Measurements from ENCODE around the gene INPP4A. TPM values are rescaled to one million over a fixed set of nuclear protein-coding genes. Genes with fewer than 3 reads are reported as not detected.

INPP4A gene
- total and polyA plus RNA-seq, 2 donors (not counting 3 experiments of a cell fraction or from before 2014, with no cell fraction given): 14.9 to 28.8 TPM

DNA sequence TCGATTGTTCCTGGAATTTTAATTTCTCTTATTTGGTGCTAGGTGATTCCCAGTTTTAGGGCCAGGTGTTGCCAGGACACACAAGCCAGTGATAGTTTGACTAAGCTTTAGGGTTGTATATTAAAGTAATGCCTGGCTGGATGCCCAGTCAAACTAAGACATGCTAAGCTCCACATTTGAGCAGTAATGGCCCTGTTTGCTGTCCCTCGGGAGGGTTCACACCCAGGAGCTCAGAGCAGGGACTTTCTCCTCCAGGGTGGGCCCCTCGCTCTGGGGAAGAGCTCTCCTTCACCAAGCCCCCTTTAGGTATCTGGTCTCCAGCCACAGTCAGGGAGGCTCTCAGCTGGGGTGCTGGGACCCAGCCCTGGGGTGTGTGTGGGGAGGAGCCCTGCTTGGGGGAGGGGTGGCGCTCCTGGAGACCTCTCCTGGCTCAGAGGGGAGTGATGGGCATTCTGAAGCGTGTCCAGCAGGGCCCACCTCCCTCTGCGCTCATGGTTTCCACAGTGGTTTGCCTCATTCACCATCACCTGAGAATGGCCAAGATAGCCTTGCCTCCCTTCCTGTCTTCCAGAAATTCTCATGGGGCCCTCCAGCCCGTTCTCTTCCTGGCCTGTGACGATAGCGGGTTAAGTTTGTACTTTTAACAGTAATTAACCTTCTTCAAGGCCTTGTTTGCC, 31.7 kb downstream of the INPP4A start:
- FAIRE-seq (no peak), DNase-seq (ENCODE audit: low read depth, low spot score) (no peak)
- ChIA-PET POLR2A (no interaction called here), CTCF (interaction anchor here (0.9 to 2.7 kb wide), 4 partner anchors 10 to 31 kb away, joined by 3 to 12 read pairs (median 4); no protein-coding TSS in a partner anchor)
- Histone ChIP-seq H3K27ac (ENCODE audit: insufficient read depth, low read depth, low read length) (no peak overlapping the region), H3K9ac (replicated peaks; ENCODE audit: extremely low read depth, insufficient read depth, low read length) (no peak overlapping the region), H2AFZ (ENCODE audit: low read depth, low read length) (no peak overlapping the region), H3K9me1 (replicated peaks; ENCODE audit: control insufficient read depth, extremely low read depth, insufficient read depth, low read length) (no peaks in the 10 kb centered on the region), H3K4me3 (replicated peaks in 1 of 3; ENCODE audit: insufficient read depth in 1 of 3, low read depth in 1 of 3, low read length in 3 of 3) (no peak overlapping the region), H3K9me3 (replicated peaks; ENCODE audit: control insufficient read depth, insufficient read depth, low read length) (no peaks in the 10 kb centered on the region), H3K79me2 (ENCODE audit: control insufficient read depth, insufficient read depth, low read length) (peaks cover 9% of the 10 kb centered on the region), H3K4me2 (ENCODE audit: insufficient read depth, low read length) (no peak overlapping the region), H3K27me3 (ENCODE audit: control insufficient read depth in 2 of 2, insufficient read depth in 2 of 2, low read length in 2 of 2) (no peaks in the 10 kb centered on the region), H3K36me3 (ENCODE audit: control insufficient read depth in 2 of 2, extremely low read depth in 1 of 2, insufficient read depth in 2 of 2, low read length in 2 of 2) (no peaks in the 10 kb centered on the region), H4K20me1 (replicated peaks; ENCODE audit: control insufficient read depth, extremely low read depth, insufficient read depth, low read length) (no peaks in the 10 kb centered on the region), H3K4me1 (ENCODE audit: control insufficient read depth, extremely low read depth, insufficient read depth, low read length) (peaks cover 14% of the 10 kb centered on the region)
- no TSS peak for BruUV-seq (replicated peaks)
- dilution Hi-C loops (cut with MboI; ENCODE audit: extremely low pct_ligation_motif_present, low sequenced_read_pairs) (no loop called here), intact Hi-C loops (cut with micrococcal nuclease) (no loop called here)
- no peak for TF ChIP-seq POLR2A (IDR thresholded peaks at IDR 0.05; ENCODE audit: low read depth, low read length)
- no peak for TF ChIP-seq EZH2 (IDR thresholded peaks at IDR 0.05; ENCODE audit: borderline replicate concordance, low read depth, low read length, severe bottlenecking)
- TF ChIP-seq JUN (IDR thresholded peaks at IDR 0.05; ENCODE audit: borderline replicate concordance, insufficient read depth, insufficient read length, low read depth): no peak
- TF ChIP-seq POLR2AphosphoS5 (IDR thresholded peaks at IDR 0.05; ENCODE audit: insufficient read depth, low read depth, low read length): no peak
- TF ChIP-seq GATA2 (IDR thresholded peaks at IDR 0.05; ENCODE audit: insufficient read depth, insufficient read length, low read depth, low read length): no peak
- no peak for TF ChIP-seq MAX (IDR thresholded peaks at IDR 0.05; ENCODE audit: insufficient read depth, insufficient read length)
- TF ChIP-seq CTCF (IDR thresholded peaks at IDR 0.05; ENCODE audit: extremely low read depth in 1 of 2, insufficient read depth in 1 of 2, low read depth in 1 of 2, low read length in 2 of 2): no peak

Data from endothelial cell of umbilical vein (primary cell).